HepG2 (cell line): ENCODE measurements around the gene C1RL. TPM values are rescaled to one million over a fixed set of nuclear protein-coding genes. Genes with fewer than 3 reads are reported as not detected.

Experiments used
- AHR ChIP-seq: IDR thresholded peaks from 2 replicates; pipeline ENCODE4 v1.6.1; 2018; ENCODE audit warnings: missing genetic modification reagents, missing compliant biosample characterization
- ARNTL ChIP-seq: sonication (generic); formaldehyde crosslinking; IDR thresholded peaks from 2 replicates; pipeline ENCODE4 v1.4.0; 2020; ENCODE audit warnings: mild to moderate bottlenecking, missing genetic modification reagents
- DMTF1 ChIP-seq: sonication (generic); formaldehyde crosslinking; IDR thresholded peaks from 2 replicates; pipeline ENCODE4 v1.4.0; 2020; ENCODE audit warnings: mild to moderate bottlenecking, missing genetic modification reagents
- GABPB1 ChIP-seq: IDR thresholded peaks from 2 replicates; pipeline ENCODE4 v1.6.1; 2016; ENCODE audit warnings: mild to moderate bottlenecking, missing genetic modification reagents, moderate library complexity, missing compliant biosample characterization
- GMEB1 ChIP-seq: sonication (generic); formaldehyde crosslinking; IDR thresholded peaks from 2 replicates; pipeline ENCODE4 v1.5.1; 2020; ENCODE audit warnings: missing genetic modification reagents, mild to moderate bottlenecking, borderline replicate concordance
- KDM6A ChIP-seq: IDR thresholded peaks from 2 replicates; pipeline ENCODE4 v1.6.1; 2016; ENCODE audit warnings: low read depth
- MEIS1 ChIP-seq: sonication (generic); formaldehyde crosslinking; IDR thresholded peaks from 2 replicates; pipeline ENCODE4 v1.9.0; 2021; ENCODE audit warnings: mild to moderate bottlenecking, missing genetic modification reagents, moderate library complexity, borderline replicate concordance
- RAD21 ChIP-seq: fragments of 450-650 bp; formaldehyde crosslinking; IDR thresholded peaks from 2 replicates; pipeline ENCODE4 v1.5.0; 2020; ENCODE audit warnings: mild to moderate bottlenecking
- RELA ChIP-seq: sonication (generic); formaldehyde crosslinking; IDR thresholded peaks from 2 replicates; pipeline ENCODE4 v1.4.0; 2020; ENCODE audit warnings: missing genetic modification reagents
- ZFX ChIP-seq: sonication (generic); formaldehyde crosslinking; IDR thresholded peaks from 2 replicates; pipeline ENCODE4 v1.4.0; 2020; ENCODE audit warnings: mild to moderate bottlenecking, low read depth, missing genetic modification reagents, moderate library complexity
- ZFY ChIP-seq: sonication (generic); formaldehyde crosslinking; IDR thresholded peaks from 2 replicates; pipeline ENCODE4 v1.4.0; 2020; ENCODE audit warnings: missing genetic modification reagents
- ZNF24 ChIP-seq: fragments of 450-650 bp; IDR thresholded peaks from 2 replicates; pipeline ENCODE4 v1.6.1; 2017; ENCODE audit warnings: antibody characterized with exemption, mild to moderate bottlenecking
- ZNF251 ChIP-seq: sonication (generic); formaldehyde crosslinking; IDR thresholded peaks from 2 replicates; pipeline ENCODE4 v1.9.0; 2021; ENCODE audit warnings: mild to moderate bottlenecking, missing genetic modification reagents
- ZNF510 ChIP-seq: sonication (generic); formaldehyde crosslinking; IDR thresholded peaks from 2 replicates; pipeline ENCODE4 v1.4.0; 2020; ENCODE audit warnings: low read depth, mild to moderate bottlenecking, missing genetic modification reagents
- ZNF558 ChIP-seq: sonication (generic); formaldehyde crosslinking; IDR thresholded peaks from 2 replicates; pipeline ENCODE4 v1.9.0; 2022; ENCODE audit warnings: mild to moderate bottlenecking, missing genetic modification reagents, borderline replicate concordance
- ZNF598 ChIP-seq: sonication (generic); formaldehyde crosslinking; IDR thresholded peaks from 2 replicates; pipeline ENCODE4 v1.5.1; 2020; ENCODE audit warnings: mild to moderate bottlenecking, missing genetic modification reagents, borderline replicate concordance
- ZNF672 ChIP-seq: sonication (generic); formaldehyde crosslinking; IDR thresholded peaks from 2 replicates; pipeline ENCODE4 v1.8.1; 2022; ENCODE audit warnings: missing genetic modification reagents
- ZNF83 ChIP-seq: sonication (generic); formaldehyde crosslinking; IDR thresholded peaks from 2 replicates; pipeline ENCODE4 v1.4.0; 2020; ENCODE audit warnings: missing genetic modification reagents, mild to moderate bottlenecking, borderline replicate concordance
- ZXDC ChIP-seq: sonication (generic); formaldehyde crosslinking; IDR thresholded peaks from 2 replicates; pipeline ENCODE4 v1.5.0; 2020; ENCODE audit warnings: mild to moderate bottlenecking, missing genetic modification reagents
- polyA plus RNA-seq, 8 experiments: library from polyadenylated mRNA; depleted of rRNA in 3 of 8; stranded (reverse) in 7 of 8; unstranded in 1 of 8; fragments of >200 nt; fragmentation: Illumina TruSeq in 4 of 8; extraction: Trizol in 4 of 8; gene quantifications; 2 replicates each; pipeline versions ENCODE4 v1.2.1 to v1.2.3, GENCODE V29; 2011 to 2016; ENCODE audit warnings: low read depth in 4 of 8, missing spikeins in 1 of 8, mixed read lengths in 1 of 8; ENCODE audit not compliant: insufficient read depth in 1 of 8
- total RNA-seq, 5 experiments: library from RNA; depleted of rRNA; stranded (reverse); fragments of >200 nt; fragmentation: Illumina TruSeq; extraction: Trizol; gene quantifications; 2 replicates each; pipeline ENCODE4 v1.2.3, GENCODE V29; 2016; ENCODE audit warnings: low read depth in 1 of 5
- TF ChIP-seq, protein P1 (sequence below): sonication (generic); formaldehyde crosslinking; IDR thresholded peaks from 2 replicates; pipeline ENCODE4 v1.5.1; 2020; ENCODE audit warnings: missing genetic modification reagents, mild to moderate bottlenecking, borderline replicate concordance

Gene C1RL
- total and polyA plus RNA-seq, 2 of the 13 experiments (the other 11 are each of a cell fraction or from before 2014, with no cell fraction given): 28.9 to 53.1 TPM

- TF ChIP-seq ZNF598 (CRISPR knock-in tag) (0 out of 2 replicates have a peak, but pooled peaks have one; percentile 17), ARNTL (CRISPR knock-in tag) (no peak), RAD21 (CRISPR knock-in tag) (peak; percentile 68), ZFX (CRISPR knock-in tag) (0 out of 2 replicates have a peak, but pooled peaks have one; percentile 28), ZNF510 (CRISPR knock-in tag) (no peak), AHR (no peak), ZNF672 (CRISPR knock-in tag) (no peak), ZXDC (CRISPR knock-in tag) (no peak), ZFY (CRISPR knock-in tag) (0 out of 2 replicates have a peak, but pooled peaks have one; percentile 23), ZNF558 (no peak), RELA (no peak), ZNF251 (CRISPR knock-in tag) (no peak), ZNF83 (no peak), ZNF24 (no peak), GABPB1 (CRISPR knock-in tag) (no peak), KDM6A (CRISPR knock-in tag) (no peak), MEIS1 (CRISPR knock-in tag) (no peak), DMTF1 (CRISPR knock-in tag) (no peak), GMEB1 (CRISPR knock-in tag) (0 out of 2 replicates have a peak, but pooled peaks have one; percentile 27)
- TF ChIP-seq, protein P1, sequence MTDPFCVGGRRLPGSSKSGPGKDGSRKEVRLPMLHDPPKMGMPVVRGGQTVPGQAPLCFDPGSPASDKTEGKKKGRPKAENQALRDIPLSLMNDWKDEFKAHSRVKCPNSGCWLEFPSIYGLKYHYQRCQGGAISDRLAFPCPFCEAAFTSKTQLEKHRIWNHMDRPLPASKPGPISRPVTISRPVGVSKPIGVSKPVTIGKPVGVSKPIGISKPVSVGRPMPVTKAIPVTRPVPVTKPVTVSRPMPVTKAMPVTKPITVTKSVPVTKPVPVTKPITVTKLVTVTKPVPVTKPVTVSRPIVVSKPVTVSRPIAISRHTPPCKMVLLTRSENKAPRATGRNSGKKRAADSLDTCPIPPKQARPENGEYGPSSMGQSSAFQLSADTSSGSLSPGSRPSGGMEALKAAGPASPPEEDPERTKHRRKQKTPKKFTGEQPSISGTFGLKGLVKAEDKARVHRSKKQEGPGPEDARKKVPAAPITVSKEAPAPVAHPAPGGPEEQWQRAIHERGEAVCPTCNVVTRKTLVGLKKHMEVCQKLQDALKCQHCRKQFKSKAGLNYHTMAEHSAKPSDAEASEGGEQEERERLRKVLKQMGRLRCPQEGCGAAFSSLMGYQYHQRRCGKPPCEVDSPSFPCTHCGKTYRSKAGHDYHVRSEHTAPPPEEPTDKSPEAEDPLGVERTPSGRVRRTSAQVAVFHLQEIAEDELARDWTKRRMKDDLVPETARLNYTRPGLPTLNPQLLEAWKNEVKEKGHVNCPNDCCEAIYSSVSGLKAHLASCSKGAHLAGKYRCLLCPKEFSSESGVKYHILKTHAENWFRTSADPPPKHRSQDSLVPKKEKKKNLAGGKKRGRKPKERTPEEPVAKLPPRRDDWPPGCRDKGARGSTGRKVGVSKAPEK (CRISPR knock-in tag): no peak
These were observed 16.6 kb downstream of the C1RL start, which contains the start of gene C1R (continued) for GRCh38 chr12:7092229-7092985.
